Measurements from ENCODE around the gene SMYD2. TPM values are rescaled to one million over a fixed set of nuclear protein-coding genes. Genes with fewer than 3 reads are reported as not detected.

SMYD2 gene
- total RNA-seq, 2 experiments from 2014 or later = 20.8 to 26.5 TPM

GRCh38 chr1:214326406-214326805 is 45.4 kb downstream of the SMYD2 start:
- POLR2A ChIA-PET = interaction anchor here (3.2 kb wide), 1 partner anchor 66 kb away, joined by 17 read pairs; no protein-coding TSS in a partner anchor
- TF ChIP-seq CTCF (conservative IDR thresholded peaks at IDR 0.05; ENCODE audit: low read length) (no peak), EZH2phosphoT487 (IDR thresholded peaks at IDR 0.05; ENCODE audit: borderline replicate concordance, low read depth, low read length) (no peak)
- H3K27ac ChIP-seq (ENCODE audit: low read depth, low read length, poor library complexity, severe bottlenecking) = no peak overlapping the region
- H3K4me3 ChIP-seq (ENCODE audit: low read depth, low read length, poor library complexity, severe bottlenecking) = no peak overlapping the region
- H3K4me1 ChIP-seq (ENCODE audit: insufficient read depth, low read length, poor library complexity, severe bottlenecking) = peaks cover 22% of the 10 kb centered on the region
- H3K79me2 ChIP-seq (ENCODE audit: insufficient read depth, low read depth, low read length) = no peaks in the 10 kb centered on the region
- no peak overlapping the region for H2AFZ ChIP-seq (ENCODE audit: low read length)
- H3K9me2 ChIP-seq (ENCODE audit: insufficient read depth, low read length) = no peaks in the 10 kb centered on the region
- intact Hi-C loops (cut with micrococcal nuclease; ENCODE audit: unreplicated experiment) = loop anchor here (5.0 kb wide), 1 partner anchor 44 kb away; the partner anchor contains the start of gene SMYD2
- H3K9me3 ChIP-seq (ENCODE audit: low read length) = no peaks in the 10 kb centered on the region
- DNase-seq (ENCODE audit: low spot score) = peak; percentile 53
- CTCF ChIA-PET (ENCODE audit: unreplicated experiment) = interaction anchor here (8.4 kb wide), 1 partner anchor 67 kb away, joined by 76 read pairs; no protein-coding TSS in a partner anchor
- peaks cover 10% of the 10 kb centered on the region; the same call in 1 of the 2 replicates for H3K36me3 ChIP-seq (ENCODE audit: insufficient read depth, low read length)
- no TSS peak for BruUV-seq (replicated peaks)
- no peaks in the 10 kb centered on the region; the same call in 1 of the 2 replicates for H4K20me1 ChIP-seq (ENCODE audit: insufficient read depth, low read length)
- peak overlapping the region; percentile 33; the same call in 1 of the 2 replicates for H3K4me2 ChIP-seq (ENCODE audit: low read length)

GRCh38 chr1:214327514-214327913 is 46.6 kb downstream of the SMYD2 start:
- no peak for TF ChIP-seq CTCF (conservative IDR thresholded peaks at IDR 0.05; ENCODE audit: low read length)
- TF ChIP-seq EZH2phosphoT487 (IDR thresholded peaks at IDR 0.05; ENCODE audit: borderline replicate concordance, low read depth, low read length) = no peak
- DNase-seq (ENCODE audit: low spot score) = peak; percentile 24
- CTCF ChIA-PET (ENCODE audit: unreplicated experiment) = interaction anchor here (8.4 kb wide), 1 partner anchor 68 kb away, joined by 76 read pairs; no protein-coding TSS in a partner anchor
- Histone ChIP-seq H2AFZ (ENCODE audit: low read length) (0 out of 2 replicates have a peak overlapping the region, but pooled peaks have one; percentile 10), H4K20me1 (ENCODE audit: insufficient read depth, low read length) (no peaks in the 10 kb centered on the region; the same call in 1 of the 2 replicates), H3K79me2 (ENCODE audit: insufficient read depth, low read depth, low read length) (no peaks in the 10 kb centered on the region), H3K36me3 (ENCODE audit: insufficient read depth, low read length) (peaks cover 19% of the 10 kb centered on the region; the same call in 1 of the 2 replicates), H3K9me2 (ENCODE audit: insufficient read depth, low read length) (no peaks in the 10 kb centered on the region), H3K9me3 (ENCODE audit: low read length) (no peaks in the 10 kb centered on the region), H3K27ac (ENCODE audit: low read depth, low read length, poor library complexity, severe bottlenecking) (no peak overlapping the region), H3K4me3 (ENCODE audit: low read depth, low read length, poor library complexity, severe bottlenecking) (no peak overlapping the region), H3K4me1 (ENCODE audit: insufficient read depth, low read length, poor library complexity, severe bottlenecking) (peaks cover 22% of the 10 kb centered on the region), H3K4me2 (ENCODE audit: low read length) (peak overlapping the region; percentile 25; the same call in 1 of the 2 replicates)
- POLR2A ChIA-PET = interaction anchor here (0.7 to 3.2 kb wide), 7 partner anchors 9 to 1190 kb away, joined by 3 to 17 read pairs (median 4); no protein-coding TSS in a partner anchor
- intact Hi-C loops (cut with micrococcal nuclease; ENCODE audit: unreplicated experiment) = loop anchor here (5.0 kb wide), 1 partner anchor 45 kb away; the partner anchor contains the start of gene SMYD2
- no TSS peak for BruUV-seq (replicated peaks)

All from OCI-LY7 (cell line).